Esophagus squamous epithelium (tissue), 4 donors: ENCODE data around the gene SLC6A2.

Source experiments
- CTCF ChIP-seq, 6 experiments: fragments of 450-650 bp in 4 of 6; fragments of 200-600 bp in 2 of 6; sonication (generic) in 2 of 6; IDR thresholded peaks; one replicate each; pipeline ENCODE4 v1.5.1; 2016 to 2019; ENCODE audit warnings: antibody characterized with exemption in 6 of 6, mild to moderate bottlenecking in 4 of 6, moderate library complexity in 4 of 6
- POLR2A ChIP-seq, 4 donors: fragments of 450-650 bp; IDR thresholded peaks; one replicate each; pipeline ENCODE4 v1.6.1; 2017; ENCODE audit warnings: antibody characterized with exemption in 4 of 4, mild to moderate bottlenecking in 4 of 4, moderate library complexity in 3 of 4

- TF ChIP-seq CTCF (IDR thresholded peaks at IDR 0.05) (no peak), POLR2A (IDR thresholded peaks at IDR 0.05) (no peak)
Measured at GRCh38 chr16:55747785-55748184, 92.0 kb downstream of the SLC6A2 start.
